ENCODE measurements around the gene CCDC188.

The CCDC188 gene

DNA sequence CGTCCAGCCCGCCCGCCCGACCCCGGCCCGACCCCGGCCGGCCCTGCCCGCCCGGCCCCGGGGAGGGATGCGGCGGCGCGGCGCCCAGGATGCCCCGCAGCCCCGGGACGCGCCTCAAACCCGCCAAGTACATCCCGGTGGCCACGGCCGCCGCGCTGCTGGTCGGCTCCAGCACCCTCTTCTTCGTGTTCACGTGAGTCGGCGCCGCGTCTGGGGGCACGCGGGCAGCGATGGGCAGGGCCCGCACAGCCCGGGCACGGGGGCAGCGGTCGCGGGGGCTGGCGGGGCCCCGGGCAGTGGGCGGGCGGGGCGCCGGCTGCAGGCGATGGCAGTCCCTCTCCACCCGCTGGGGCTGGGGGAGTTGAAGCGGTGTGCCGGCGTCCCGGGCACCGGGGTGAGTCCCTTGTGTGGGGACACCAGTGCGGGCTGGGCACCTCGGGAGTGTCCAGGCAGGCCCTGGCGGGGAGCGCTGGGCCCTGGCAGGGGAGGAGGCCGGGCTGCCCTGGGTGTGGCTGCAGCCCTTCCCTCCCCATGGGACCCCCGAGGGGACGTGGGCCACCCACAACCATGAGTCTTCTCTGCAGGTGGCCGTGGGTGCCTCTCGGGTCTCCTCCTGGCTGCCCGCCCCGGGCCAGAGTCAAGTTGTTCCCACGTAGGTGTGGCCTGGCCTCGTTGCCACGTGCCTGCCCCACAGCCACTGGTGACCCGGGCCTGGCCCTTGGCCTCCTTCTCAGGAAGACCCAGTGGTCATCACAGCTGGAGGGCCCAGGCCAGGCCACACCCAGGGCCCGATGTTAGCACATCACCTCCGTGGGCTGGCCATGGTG, 18.8 kb downstream of the CCDC188 start:
- DNase-seq, result no peak

DNA sequence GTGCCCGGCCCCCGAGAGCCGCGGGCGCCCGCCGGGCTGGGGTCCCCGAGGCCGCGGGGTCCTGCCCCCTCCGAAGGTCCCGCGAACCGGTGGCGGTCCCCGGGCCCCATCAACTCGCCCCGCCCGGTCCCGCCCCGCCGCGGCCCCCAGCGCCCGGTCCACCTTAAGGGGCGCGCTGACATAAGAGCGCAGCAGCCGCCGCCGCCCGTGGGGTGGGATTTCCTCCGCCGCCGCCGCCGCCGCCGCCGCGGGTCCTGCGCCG, 19.3 kb downstream of the CCDC188 start, which contains the start of gene ZDHHC8:
Gene ZDHHC8, plus strand, starts transcription at position 208 of the 262 bp plus-strand sequence. CDS start 144 bp downstream, outside the sequence.
- no peak for DNase-seq

- peak; percentile 73 for DNase-seq
Measured at GRCh38 chr22:20130731-20131596, 19.9 kb downstream of the CCDC188 start.

- no peak for DNase-seq
Measured at GRCh38 chr22:20130319-20130718, 20.5 kb downstream of the CCDC188 start.

- no peak for DNase-seq
Measured at GRCh38 chr22:20129747-20130014, 21.2 kb downstream of the CCDC188 start.

GRCh38 chr22:20128902-20129746, 21.7 kb downstream of the CCDC188 start:
- peak; percentile 48 for DNase-seq

DNA sequence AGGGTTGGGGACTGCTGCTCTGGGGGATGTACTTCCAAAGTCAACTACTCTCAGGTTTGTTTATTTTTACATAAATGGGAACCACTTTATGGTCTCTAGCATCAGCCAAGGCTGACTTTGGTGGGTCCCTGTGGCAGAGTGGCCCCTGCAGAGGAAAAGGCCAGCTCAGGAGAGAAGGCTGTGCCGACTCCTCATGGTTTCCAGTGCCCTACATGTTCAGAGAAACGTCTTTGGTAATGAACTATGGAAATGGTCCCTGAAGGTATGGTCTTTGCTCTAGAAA, 22.3 kb downstream of the CCDC188 start:
- DNase-seq, result no peak

- DNase-seq, result no peak
Measured at GRCh38 chr22:20127869-20128618, 22.8 kb downstream of the CCDC188 start.

DNA sequence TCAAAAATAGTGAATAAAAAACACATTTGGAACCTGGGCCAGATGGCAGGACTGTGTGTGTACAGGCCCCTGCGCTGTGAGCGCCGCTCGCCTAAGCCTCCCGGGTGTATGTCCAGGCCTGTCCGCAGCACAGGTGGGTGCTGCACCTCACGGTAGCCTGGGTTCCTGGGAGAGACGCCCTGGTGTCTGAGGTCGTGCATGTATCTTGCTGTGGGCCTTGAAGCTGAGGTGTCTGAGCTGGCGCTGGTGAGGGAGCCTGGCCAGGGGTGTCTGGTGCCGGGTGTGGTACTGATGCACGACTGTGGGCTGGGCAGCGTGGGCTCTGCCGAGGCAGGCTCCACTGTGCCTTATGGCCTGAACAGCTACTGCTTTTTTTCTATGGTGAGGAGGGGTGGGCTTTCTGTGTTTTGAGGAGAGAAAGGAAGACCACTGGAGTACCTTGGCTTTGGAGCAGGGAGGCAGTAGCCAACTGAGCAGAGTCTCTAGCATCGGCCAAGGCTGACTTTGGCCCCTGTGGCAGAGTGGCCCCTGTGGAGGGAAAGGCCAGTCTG, 23.5 kb downstream of the CCDC188 start:
- DNase-seq, result no peak

GRCh38 chr22:20126284-20127029, 24.4 kb downstream of the CCDC188 start:
- no peak for DNase-seq

DNA sequence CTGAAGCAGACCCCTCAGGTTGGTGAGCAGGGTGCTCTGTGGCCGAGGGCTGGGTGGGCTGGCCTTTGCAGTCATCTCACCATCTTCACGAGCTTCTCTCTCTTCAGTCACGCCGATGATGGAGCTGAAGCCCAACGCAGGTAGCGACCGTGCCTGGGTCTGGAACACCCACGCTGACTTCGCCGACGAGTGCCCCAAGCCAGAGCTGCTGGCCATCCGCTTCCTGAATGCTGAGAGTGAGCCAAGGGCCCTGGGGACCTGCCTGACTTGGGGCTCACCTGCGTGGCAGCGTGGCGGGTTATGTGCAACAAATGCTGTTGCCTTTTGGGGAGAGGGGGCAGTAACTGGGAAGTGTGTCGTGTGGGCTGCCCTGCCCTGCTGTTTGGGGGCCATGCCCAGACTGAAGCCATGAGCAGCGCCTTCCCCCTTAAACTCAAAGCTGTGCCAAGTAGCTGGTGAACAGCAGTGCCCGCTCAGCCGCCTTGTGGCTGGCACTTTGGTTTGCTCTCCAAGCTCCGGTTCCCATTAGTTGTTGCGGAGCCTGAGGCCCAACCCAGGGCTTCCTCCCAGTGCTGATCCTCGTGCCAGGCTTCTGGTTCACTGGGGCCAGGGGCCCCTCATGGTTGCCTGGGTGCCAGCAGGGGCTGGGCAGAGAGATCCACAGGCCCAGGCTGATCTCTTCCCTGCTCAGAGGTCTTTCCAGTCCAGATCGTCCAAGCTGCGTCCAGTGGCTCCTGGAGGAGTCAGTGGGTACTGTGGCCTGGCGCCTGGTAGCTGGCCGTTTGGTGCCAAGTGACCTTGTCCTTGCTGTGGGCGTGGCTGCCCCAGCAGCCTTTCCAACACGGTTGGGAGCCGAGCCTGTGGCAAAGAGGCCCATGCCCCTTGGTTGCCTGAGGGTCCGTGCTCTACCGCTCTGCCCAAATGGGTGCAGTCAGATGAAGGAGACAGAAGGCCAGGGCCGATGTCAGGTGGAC, 25.4 kb downstream of the CCDC188 start:
- no peak for DNase-seq

DNA sequence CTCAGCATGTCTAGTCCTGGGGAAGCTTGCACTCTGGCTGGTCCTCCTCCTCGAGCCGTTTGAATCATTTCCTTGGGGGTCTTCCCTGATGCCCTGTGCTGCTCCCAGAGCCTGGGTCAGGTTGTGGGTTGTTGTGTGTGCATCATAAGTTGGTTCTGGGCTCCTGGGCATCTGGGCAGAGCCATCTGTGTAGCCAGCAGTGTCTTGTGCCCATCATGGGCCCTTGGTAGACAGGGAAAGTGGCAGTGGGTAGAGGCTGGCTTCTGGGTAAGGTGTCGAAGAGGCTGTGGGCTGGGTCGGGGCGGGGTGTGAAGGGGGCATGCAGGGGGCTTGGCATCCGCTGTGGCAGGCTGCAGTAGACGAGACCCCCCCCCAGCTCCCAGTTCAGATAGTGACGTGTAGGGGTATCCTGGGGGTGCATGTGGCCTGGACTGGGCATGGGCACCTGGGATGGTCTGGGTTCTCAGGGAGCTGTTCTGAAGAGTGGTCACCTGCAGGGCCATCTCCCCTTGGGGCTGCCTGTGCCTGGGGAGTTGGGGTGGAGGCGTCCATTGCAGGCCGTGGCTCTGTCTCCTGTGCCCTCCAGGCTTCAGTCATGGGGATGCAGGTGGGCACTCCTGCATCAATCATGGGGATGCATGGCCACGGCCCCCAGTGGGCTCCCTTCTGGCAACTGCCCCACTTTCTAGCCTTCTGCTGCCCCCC, 26.6 kb downstream of the CCDC188 start:
- no peak for DNase-seq

DNA sequence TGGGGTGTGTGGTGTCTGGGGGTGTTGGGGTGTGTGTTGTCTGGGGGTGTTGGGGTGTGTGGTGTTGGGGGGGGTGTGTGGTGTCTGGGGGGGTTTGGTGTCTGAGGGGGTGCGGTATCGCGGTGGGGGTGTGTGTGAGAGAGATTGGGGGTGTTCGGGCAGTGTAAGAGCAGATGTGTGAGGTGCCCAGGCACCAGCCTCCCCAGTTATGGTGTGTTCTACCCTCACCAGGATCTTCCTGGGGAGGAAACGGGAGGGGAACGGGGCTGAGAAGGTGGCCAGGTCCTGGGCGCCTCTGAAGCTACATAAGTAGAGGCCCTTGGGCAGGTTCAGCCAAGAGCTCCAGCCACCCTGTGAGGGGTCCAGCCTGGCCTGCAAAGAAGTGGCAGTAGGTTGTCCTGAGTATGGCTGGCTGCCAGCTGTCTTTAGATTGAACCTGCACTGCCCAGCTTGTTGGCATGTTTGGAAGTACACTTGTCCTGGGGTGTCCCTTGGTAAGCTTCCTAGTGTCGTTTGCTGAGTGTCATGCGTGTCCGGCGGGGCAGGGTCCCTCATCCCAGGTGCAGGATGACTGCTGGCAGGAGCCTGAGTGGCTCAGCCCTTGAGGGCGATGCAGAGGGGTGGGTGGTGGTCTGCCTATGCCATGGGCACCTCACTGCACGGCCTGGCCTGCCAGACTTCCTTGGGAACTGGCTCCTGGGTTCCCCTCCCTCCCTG, 27.3 kb downstream of the CCDC188 start:
- DNase-seq, result no peak

DNA sequence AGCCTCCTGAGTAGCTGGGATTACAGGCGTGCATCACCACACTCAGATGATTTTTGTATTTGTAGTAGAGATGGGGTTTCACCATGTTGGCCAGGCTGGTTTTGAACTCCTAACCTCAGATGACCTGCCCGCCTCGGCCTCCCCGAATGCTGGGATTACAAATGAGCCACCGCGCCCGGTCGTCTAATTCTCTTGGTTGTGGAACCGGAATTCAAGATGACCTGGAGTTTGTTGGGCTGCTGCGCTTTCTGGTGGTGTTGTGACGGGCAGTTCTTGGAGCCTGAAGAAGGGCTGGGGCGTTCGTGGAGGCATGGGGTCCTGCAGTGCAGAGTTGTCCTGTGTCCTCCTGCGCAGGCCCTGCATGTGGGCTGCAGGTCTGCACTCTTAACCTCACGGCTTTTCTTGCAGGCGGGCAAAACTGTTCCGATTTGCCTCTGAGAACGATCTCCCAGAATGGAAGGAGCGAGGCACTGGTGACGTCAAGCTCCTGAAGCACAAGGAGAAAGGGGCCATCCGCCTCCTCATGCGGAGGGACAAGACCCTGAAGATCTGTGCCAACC, 28.9 kb downstream of the CCDC188 start:
- no peak for DNase-seq

DNA sequence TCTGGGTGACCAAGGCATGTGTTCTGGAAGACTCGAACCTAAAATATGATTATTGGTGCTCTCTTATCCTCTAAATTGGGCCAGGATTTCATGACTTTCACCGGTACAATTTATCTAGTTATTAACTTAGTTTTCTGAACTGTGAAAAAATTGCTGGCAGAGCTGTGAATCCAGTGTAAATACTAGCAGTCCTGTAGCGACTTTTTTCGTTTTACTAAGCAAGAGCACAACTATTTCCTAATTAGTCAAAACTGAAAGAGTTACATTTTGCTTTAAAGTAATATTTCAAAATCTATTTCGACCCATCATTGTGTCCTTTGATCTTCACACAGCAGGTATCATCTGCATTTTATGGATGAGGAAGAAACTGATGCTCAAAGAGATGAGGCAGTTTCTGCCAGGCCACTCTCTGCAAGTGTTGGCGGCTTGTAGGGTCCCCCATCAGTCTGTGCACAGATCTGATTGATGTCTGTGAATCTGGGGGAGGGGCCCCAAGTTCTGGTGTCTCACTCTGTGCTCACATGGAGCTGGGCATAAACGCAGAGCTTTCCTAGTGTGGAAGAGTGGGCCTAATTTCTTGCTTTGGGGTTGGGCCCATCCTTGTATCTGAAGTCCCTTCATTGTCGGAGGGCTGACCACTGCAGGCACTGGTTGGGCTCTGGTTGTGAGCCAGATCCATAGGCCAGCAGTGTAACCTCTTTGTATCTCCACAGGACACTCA, 32.4 kb downstream of the CCDC188 start:
- no peak for DNase-seq

DNA sequence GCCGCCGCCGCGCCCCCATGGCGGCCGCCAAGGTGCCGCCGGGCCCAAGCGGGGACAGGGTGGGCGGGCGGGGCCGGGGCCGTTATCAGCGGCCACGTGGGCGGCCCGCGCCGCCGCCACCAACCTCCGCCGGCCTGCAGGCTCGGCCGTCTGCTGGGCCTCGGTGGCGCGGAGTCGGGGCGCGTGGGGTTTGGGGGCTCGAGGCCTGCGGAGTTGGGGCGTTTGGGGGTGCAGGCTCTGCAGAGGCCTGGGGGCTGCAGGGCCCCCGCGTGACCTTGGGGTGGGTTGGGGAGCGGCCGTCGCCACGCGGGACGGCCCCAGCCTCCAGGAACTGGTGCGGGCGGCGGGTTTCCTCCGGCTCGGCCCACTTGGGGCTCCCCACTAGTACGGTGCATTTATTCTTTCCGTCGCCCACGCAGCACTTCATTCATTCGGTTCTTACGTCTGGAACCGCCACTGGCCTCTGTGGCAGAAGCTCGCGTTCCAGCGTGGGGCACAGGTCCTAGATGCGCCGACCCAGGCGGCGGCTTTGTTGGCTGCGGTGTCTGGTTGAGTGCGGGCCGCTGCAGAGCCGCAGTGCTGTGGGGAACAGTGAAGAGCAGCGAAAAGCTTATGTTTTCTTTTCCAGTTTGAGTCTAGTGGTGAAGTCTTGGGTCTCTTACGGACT, 33.1 kb downstream of the CCDC188 start:
- peak; percentile 34 for DNase-seq

- DNase-seq, result peak; percentile 98
Measured at GRCh38 chr22:20116951-20117632, 33.8 kb downstream of the CCDC188 start, which contains the start of gene TRMT2A. Gene TRMT2A, minus strand, starts transcription at chr22:20117226. Its CDS starts 320 bp downstream, at chr22:20116906.
